NCI-H460 (cell line): ENCODE data around the gene RBP3. TPM values are rescaled to one million over a fixed set of nuclear protein-coding genes. Genes with fewer than 3 reads are reported as not detected.

Source experiments
- DNase-seq: peaks from one replicate; pipeline ENCODE4 v3.0.0-alpha.2; 2016; ENCODE audit warnings: low read depth; ENCODE audit errors: extremely low read depth
- total RNA-seq: library from RNA; depleted of rRNA; stranded (reverse); fragments of >200 nt; shearing (Covaris generic); gene quantifications from 2 replicates; pipeline ENCODE4 v1.2.3, GENCODE V29; 2014

RBP3 gene
- total RNA-seq, 1 experiment from 2014 or later, result not detected

DNA sequence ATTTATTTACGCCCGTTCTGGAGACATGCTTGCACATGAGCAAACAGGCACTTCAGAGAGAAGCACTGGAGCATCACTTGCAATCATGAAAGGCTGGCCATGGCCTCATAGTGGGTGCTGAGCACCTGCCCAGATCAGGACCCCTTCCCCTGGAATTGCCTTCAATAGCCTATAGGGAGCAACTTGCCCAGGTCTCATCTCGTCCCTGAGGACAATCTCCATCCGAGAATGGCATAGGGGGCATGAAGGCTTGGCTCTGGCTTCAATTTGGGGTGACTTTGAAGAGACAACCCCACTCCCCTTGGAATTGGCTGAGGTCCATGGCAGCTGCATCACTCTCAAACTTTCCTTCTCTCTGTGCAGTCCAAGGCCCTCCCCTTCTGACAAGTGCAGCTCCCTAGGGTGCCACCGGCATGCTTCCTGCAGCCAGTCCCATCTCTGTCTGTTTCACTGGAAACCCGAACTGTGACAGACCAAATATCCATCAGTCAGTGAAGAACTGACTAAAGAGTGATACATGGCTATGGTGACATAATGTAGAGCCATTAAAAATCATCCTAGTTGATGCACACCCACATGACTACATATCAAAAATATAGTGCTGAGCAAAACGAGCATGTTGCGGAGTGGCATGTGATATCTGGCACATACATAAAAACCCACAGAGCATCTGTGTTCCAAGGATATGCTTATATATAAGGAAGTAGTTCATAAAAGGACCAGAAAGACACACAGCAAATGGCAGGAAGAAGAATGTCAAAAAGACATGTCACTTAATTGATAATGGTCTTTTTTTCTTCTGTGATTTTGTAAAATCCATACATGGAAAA is 13.5 kb upstream of the RBP3 start:
- DNase-seq, result no peak

DNA sequence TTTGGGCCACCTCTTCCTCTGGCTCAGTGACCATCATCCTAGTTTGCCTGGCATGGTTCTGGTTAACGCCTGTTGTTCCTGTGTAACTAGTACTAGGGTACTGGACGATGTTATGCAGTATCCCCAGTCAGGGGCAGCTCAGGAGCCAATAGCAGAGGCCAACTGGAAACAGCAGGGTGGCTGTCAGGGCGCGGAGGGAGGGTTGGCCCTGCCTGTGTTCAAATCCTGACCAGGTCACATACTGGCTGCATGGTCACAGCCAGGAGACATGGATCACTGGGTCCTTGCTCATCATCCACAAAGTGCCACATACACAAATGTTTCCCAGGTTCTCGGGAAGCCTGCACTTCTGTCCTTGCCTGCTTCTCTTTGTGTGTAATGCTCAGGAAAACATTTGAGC is 12.3 kb upstream of the RBP3 start:
- no peak for DNase-seq

DNA sequence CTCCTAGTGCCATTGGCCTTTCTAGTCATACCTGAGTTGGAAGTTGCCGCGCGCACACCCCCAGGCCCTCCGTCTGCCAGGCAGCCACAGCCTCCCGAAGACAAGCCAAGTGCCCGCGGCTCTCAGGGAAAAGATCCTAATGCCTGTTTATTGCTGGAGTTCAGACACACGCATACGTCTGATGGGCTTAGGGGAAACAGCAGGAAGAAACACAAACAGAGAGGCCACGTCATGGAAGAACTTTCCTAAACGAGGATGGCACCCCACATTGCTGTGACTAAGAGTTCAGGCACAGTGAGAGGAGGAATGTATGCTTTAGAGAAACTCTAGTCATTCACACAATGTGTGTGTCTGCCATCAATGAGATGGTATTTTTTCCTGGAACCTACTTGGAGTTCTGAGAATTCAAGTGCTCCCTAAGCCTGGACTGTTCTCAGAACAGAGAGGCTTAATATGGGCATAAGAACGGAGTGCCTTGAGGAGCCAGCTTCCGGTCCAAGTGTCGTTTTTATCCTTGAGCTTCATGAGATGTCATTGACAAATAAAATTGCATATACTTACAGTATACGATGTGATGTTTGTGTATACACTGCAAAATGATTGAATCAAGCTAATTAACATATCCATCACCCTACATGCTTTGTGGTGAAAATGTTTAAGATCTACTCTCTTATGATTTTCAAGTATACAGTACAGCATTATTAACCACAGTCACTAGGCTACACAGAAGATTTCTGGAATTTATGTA is 11.6 kb upstream of the RBP3 start:
- no peak for DNase-seq

DNA sequence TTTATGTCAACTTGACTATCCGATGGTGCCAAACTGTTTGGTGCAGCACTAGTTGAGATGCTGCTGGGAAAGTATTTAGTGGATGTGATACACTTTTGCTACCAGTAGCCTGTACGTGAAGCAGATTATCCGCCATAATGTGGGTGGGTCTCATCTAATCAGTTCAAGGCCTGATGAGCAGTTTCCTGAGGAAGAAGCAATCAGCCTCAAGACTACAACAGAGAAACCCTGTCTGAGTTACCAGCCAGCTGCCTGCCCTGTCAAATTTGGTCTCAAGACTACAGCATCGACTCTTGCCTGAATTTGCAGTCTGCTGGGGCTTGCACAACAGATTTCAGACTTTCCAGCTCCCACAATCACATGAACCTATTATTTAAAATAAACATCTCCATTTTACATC is 10.9 kb upstream of the RBP3 start:
- no peak for DNase-seq

DNA sequence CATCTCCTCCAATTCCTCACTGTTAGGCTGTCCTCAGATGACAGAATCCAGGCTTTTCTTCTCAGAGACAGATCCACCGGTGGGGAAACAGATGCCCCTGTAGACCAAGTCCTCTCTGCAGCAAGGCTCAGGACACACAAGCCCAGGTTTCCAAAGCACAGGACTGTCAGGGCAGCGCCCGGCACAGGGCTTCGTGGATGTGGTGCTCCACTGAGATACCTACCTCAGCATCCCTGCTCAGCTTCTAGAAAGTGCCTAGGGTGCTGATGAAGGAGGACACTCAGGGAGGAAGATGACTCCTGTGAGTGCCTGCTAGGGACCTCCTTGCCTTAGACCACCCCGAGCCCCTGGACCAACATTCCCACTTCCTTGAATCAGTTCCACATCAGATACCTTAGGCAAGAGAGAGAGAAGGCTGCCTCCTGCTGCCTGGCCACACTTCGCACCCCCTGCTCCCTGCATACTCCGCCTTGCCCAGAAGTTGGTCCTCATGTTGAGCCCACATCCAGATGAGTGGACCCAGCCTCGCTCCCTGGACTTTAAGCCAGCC is 8.9 kb upstream of the RBP3 start:
- no peak for DNase-seq

DNA sequence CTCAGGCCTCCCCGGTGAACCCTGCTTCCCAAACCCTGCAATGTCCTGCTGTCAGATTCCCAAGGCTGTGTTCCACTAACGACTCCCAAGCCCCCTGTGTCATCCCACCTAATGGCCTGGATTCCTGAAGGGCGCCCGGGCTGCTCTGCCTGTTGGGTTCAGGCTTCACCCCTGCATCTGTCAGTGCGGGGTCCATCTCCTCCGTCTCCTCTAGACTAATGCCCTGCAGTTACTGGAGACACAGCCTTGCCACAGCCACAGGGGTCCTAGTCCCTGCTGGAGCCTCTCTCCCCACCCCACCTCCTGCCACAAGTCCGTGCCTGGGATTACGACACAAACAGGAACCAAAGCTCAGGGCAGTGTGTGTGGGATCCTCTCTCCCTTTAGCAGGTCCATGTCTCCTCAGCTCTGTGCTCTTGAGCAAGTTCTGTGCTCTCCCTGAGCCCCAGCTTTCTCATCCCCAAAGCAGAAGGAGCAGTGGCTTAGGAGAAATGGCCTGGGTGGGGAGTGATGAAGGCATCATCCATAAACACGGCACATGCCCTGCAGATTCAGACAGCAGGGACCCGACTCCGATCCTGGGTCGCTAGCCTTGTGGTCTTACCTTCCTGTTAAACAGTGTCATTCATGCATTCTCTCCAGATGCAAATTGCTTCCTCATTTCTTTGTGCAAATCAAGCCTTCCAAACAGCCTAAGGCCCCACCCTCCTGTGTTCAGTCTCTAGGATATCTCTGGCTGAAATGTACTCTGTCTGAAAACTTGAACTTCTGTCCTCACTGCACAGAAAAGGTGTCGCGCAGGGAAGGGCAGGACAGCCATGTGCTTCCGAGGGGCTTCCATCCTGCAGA is 8.2 kb upstream of the RBP3 start:
- DNase-seq, result no peak

DNA sequence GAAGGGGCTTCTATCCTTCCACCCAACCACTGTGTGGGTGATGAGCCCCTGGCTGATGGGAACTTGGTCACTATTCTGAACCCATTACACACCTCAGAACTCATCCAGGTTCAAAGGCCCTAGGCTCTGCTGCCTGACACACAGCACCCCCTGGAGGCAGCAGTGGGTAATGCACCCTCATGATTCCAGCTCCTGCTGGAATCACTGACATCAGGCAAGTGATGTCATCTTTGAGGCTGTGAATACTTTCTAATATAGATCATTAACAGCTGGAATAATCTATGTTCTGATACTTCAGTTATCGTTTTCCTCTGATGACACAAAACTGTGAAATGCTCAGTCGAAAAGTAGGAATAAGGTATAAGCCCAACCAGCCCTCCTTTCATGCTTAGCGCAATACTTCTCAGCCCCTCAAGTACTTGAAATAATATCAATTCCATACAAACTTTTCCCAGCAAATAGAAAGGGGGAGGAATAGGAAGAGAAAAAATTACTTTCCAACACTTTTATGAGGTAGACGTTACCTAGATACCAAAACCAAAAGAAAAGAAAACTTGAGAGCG is 7.5 kb upstream of the RBP3 start:
- peak; percentile 40 for DNase-seq

DNA sequence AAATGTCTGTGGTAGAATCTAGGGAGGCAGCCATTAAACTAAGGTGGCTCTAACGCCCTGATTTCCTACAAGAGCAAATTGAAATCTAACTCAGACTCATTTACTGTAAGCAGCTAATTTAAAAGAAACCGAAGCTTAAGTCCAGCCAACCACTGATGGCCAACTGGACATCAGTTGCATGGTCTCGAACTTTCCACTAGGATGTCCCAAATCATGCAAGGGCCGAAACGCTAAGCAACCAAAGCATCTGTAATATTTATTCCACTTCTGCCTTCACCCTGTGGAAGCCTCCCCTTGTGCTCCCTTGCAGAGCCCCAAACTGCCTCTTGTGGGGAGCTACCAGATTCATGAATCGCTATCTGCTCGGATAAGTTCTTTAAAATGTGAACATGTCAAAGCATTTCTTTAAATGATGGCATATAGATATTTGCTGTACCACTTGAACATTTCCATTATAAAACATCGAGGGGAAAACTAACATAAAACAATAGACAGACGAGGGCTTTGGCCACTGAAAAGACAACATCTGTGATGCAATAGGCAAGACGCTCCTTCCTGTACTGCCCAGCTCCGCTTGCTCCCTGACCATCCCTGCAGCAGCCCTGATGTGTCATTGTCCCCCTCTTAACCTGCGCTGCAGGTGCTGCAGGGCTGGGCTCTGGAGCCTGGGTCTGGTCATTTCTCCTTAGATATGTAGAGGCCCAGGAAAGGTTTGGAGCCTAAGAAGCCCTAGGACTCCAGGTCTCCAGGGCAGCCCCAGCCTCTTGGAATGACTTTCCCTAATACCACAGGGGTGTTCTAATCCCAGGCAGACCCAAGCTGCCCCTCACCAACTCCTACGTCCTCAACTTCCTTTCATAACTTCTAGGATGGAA is 2.9 kb upstream of the RBP3 start:
- DNase-seq, result no peak

DNA sequence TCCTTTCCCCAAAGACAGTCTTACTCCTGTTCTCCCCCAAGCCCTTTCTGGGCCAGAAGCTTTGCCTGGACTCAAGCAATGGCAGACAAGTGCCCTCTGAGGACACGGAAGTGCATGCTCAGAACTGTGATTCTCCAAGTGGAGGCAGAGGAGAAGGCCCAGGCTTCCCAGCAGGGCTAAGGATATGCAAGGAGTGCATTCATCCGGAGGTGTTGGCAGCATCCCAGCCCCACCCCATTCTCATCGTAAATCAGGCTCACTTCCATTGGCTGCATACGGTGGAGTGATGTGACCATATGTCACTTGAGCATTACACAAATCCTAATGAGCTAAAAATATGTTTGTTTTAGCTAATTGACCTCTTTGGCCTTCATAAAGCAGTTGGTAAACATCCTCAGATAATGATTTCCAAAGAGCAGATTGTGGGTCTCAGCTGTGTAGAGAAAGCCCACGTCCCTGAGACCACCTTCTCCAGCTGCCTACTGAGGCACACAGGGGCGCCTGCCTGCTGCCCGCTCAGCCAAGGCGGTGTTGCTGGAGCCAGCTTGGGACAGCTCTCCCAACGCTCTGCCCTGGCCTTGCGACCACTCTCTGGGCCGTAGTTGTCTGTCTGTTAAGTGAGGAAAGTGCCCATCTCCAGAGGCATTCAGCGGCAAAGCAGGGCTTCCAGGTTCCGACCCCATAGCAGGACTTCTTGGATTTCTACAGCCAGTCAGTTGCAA is 1.4 kb upstream of the RBP3 start:
- DNase-seq, result no peak

DNA sequence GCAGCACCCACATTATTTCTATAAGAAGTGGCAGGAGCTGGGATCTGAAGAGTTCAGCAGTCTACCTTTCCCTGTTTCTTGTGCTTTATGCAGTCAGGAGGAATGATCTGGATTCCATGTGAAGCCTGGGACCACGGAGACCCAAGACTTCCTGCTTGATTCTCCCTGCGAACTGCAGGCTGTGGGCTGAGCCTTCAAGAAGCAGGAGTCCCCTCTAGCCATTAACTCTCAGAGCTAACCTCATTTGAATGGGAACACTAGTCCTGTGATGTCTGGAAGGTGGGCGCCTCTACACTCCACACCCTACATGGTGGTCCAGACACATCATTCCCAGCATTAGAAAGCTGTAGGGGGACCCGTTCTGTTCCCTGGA is 874 bp upstream of the RBP3 start:
- DNase-seq, result no peak

DNA sequence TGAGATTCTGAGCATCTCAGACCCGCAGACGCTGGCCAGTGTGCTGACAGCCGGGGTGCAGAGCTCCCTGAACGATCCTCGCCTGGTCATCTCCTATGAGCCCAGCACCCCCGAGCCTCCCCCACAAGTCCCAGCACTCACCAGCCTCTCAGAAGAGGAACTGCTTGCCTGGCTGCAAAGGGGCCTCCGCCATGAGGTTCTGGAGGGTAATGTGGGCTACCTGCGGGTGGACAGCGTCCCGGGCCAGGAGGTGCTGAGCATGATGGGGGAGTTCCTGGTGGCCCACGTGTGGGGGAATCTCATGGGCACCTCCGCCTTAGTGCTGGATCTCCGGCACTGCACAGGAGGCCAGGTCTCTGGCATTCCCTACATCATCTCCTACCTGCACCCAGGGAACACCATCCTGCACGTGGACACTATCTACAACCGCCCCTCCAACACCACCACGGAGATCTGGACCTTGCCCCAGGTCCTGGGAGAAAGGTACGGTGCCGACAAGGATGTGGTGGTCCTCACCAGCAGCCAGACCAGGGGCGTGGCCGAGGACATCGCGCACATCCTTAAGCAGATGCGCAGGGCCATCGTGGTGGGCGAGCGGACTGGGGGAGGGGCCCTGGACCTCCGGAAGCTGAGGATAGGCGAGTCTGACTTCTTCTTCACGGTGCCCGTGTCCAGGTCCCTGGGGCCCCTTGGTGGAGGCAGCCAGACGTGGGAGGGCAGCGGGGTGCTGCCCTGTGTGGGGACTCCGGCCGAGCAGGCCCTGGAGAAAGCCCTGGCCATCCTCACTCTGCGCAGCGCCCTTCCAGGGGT is 703 bp downstream of the RBP3 start:
- no peak for DNase-seq

DNA sequence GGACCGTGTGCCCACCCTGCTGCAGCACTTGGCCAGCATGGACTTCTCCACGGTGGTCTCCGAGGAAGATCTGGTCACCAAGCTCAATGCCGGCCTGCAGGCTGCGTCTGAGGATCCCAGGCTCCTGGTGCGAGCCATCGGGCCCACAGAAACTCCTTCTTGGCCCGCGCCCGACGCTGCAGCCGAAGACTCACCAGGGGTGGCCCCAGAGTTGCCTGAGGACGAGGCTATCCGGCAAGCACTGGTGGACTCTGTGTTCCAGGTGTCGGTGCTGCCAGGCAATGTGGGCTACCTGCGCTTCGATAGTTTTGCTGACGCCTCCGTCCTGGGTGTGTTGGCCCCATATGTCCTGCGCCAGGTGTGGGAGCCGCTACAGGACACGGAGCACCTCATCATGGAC is 1.4 kb downstream of the RBP3 start:
- DNase-seq, result no peak

DNA sequence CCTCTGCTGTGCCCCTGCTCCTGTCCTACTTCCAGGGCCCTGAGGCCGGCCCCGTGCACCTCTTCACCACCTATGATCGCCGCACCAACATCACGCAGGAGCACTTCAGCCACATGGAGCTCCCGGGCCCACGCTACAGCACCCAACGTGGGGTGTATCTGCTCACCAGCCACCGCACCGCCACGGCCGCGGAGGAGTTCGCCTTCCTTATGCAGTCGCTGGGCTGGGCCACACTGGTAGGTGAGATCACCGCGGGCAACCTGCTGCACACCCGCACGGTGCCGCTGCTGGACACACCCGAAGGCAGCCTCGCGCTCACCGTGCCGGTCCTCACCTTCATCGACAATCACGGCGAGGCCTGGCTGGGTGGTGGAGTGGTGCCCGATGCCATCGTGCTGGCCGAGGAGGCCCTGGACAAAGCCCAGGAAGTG is 1.8 kb downstream of the RBP3 start:
- no peak for DNase-seq

DNA sequence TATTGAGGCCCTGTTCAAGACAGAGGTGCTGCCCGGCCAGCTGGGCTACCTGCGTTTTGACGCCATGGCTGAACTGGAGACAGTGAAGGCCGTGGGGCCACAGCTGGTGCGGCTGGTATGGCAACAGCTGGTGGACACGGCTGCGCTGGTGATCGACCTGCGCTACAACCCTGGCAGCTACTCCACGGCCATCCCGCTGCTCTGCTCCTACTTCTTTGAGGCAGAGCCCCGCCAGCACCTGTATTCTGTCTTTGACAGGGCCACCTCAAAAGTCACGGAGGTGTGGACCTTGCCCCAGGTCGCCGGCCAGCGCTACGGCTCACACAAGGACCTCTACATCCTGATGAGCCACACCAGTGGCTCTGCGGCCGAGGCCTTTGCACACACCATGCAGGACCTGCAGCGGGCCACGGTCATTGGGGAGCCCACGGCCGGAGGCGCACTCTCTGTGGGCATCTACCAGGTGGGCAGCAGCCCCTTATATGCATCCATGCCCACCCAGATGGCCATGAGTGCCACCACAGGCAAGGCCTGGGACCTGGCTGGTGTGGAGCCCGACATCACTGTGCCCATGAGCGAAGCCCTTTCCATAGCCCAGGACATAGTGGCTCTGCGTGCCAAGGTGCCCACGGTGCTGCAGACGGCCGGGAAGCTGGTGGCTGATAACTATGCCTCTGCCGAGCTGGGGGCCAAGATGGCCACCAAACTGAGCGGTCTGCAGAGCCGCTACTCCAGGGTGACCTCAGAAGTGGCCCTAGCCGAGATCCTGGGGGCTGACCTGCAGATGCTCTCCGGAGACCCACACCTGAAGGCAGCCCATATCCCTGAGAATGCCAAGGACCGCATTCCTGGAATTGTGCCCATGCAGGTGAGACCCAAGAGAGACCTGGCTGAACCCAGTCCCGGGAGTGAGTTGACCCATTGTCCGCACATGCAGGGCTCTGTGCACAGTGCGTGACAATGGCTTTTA is 2.8 kb downstream of the RBP3 start:
- DNase-seq, result no peak

DNA sequence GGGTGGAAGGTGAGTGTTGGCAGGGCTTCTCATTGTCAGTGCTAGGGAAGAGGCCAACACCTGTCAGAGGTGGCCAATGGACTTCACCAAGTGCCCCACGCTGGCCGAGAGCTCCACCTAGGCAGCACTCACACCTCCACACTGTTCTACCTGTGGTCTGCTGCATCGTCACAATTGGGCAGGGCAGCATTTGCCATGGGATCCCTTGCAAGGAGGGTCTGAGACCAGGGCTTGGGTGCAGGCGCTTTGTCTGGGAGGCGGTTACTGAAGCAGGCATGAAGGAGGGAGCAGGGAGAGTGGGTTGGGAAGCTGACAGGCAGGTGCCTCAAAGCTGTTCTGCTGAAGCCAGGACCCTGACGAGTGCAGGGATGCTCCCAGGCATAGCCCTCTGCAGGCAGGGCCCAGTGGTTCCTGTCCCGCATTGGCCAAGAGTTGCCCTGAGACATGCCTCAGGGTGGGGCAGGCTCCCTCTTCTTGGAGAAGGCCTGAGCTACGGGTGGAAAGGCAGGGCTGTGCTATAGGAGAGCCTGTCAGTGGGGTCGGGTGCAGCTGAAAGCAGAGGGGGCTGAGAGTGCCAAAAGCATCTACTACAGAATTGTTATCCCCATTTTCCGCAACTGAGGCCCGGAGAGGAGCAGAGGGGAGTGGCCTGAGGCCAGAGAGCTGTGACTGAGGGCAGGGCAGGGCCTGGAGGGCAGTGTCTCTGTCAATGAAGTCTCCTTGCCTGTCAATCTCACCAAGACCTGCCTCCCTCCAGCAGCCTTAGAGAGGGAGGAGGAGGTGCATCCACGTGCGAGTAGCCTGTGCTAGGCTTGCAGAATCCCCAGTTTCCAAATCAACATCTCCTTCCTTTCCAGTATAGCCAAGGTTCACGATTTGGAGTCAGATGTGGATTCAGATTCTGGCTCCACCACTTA is 4.0 kb downstream of the RBP3 start:
- no peak for DNase-seq

DNA sequence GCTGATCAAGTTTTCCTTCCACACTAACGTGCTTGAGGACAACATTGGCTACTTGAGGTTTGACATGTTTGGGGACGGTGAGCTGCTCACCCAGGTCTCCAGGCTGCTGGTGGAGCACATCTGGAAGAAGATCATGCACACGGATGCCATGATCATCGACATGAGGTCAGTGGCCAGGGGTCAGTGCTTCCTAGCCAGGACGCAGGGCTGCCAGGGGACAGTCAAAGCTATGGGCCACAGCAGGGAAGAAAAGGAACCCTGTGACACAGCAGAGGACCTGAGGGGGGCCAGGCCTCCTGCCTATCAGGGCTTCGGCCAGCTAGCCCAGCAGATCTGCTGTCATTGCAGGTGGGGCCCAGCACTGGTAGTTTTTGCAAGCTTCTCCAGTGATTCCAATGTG is 5.2 kb downstream of the RBP3 start:
- DNase-seq, result no peak
